Superior temporal gyrus (tissue), 1 donor: ENCODE results near the gene MXD3.
A peak's percentile ranks its signal among the peaks of the same experiment; 100 is the strongest.
"Not testable (repeated sequence)": the region's sequence is repeated elsewhere in the genome, so short reads cannot be mapped to it uniquely, and the experiment has no call there.

ENCODE experiments used
- DNase-seq: peaks from one replicate; pipeline ENCODE4 v3.0.0-alpha.2; 2016; ENCODE audit errors: extremely low spot score

The MXD3 gene

GRCh38 chr5:177311723-177312648, at the start of gene MXD3:
TSS of gene MXD3 (minus strand) at chr5:177311898. CDS start at chr5:177311830, 68 bp downstream.
- DNase-seq: peak; percentile 93

GRCh38 chr5:177360740-177361139, 49.0 kb upstream of the MXD3 start:
- not testable (repeated sequence) for DNase-seq

- DNase-seq: no peak
Measured at GRCh38 chr5:177359860-177360259, 48.2 kb upstream of the MXD3 start.

- DNase-seq: no peak
Measured at GRCh38 chr5:177359451-177359851, 47.8 kb upstream of the MXD3 start.

- DNase-seq: no peak
Measured at GRCh38 chr5:177358370-177358819, 46.7 kb upstream of the MXD3 start.

- DNase-seq: peak; percentile 30
Measured at GRCh38 chr5:177357459-177358351, 46.0 kb upstream of the MXD3 start, which contains the start of gene RGS14. TSS of gene RGS14 (plus strand) at chr5:177357924. CDS start at chr5:177358025, 101 bp downstream.

GRCh38 chr5:177357146-177357458, 45.4 kb upstream of the MXD3 start:
- no peak for DNase-seq

GRCh38 chr5:177356746-177357145, 45.0 kb upstream of the MXD3 start:
- no peak for DNase-seq

GRCh38 chr5:177355868-177356168, 44.1 kb upstream of the MXD3 start:
- DNase-seq: no peak

- DNase-seq: no peak
Measured at GRCh38 chr5:177355162-177355867, 43.6 kb upstream of the MXD3 start.

GRCh38 chr5:177354711-177355110, 43.0 kb upstream of the MXD3 start:
- DNase-seq: no peak

GRCh38 chr5:177354256-177354655, 42.6 kb upstream of the MXD3 start:
- no peak for DNase-seq

GRCh38 chr5:177353093-177353492, 41.4 kb upstream of the MXD3 start:
- DNase-seq: no peak

- peak; percentile 99 for DNase-seq
Measured at GRCh38 chr5:177351392-177352329, 40.0 kb upstream of the MXD3 start, which contains the start of gene LMAN2. TSS of gene LMAN2 (minus strand) at chr5:177351668. CDS start at chr5:177351647, 21 bp downstream.

- DNase-seq: no peak
Measured at GRCh38 chr5:177350776-177351391, 39.2 kb upstream of the MXD3 start.

- no peak for DNase-seq
Measured at GRCh38 chr5:177349762-177350161, 38.1 kb upstream of the MXD3 start.

GRCh38 chr5:177349362-177349647, 37.6 kb upstream of the MXD3 start:
- DNase-seq: no peak

- DNase-seq: no peak
Measured at GRCh38 chr5:177347699-177348098, 36.0 kb upstream of the MXD3 start.

- no peak for DNase-seq
Measured at GRCh38 chr5:177346820-177347219, 35.1 kb upstream of the MXD3 start.

GRCh38 chr5:177344891-177345290, 33.2 kb upstream of the MXD3 start:
- no peak for DNase-seq

GRCh38 chr5:177343777-177344176, 32.1 kb upstream of the MXD3 start:
- DNase-seq: no peak
